Kidney capillary endothelial cell (primary cell): ENCODE data around the gene PDE4A.
"Not testable (repeated sequence)": the region's sequence is repeated elsewhere in the genome, so short reads cannot be mapped to it uniquely, and the experiment has no call there.

Experiments used
- DNase-seq: peaks from one replicate; pipeline ENCODE4 v3.0.0-alpha.2; 2018; ENCODE audit warnings: low spot score

The PDE4A gene

DNA sequence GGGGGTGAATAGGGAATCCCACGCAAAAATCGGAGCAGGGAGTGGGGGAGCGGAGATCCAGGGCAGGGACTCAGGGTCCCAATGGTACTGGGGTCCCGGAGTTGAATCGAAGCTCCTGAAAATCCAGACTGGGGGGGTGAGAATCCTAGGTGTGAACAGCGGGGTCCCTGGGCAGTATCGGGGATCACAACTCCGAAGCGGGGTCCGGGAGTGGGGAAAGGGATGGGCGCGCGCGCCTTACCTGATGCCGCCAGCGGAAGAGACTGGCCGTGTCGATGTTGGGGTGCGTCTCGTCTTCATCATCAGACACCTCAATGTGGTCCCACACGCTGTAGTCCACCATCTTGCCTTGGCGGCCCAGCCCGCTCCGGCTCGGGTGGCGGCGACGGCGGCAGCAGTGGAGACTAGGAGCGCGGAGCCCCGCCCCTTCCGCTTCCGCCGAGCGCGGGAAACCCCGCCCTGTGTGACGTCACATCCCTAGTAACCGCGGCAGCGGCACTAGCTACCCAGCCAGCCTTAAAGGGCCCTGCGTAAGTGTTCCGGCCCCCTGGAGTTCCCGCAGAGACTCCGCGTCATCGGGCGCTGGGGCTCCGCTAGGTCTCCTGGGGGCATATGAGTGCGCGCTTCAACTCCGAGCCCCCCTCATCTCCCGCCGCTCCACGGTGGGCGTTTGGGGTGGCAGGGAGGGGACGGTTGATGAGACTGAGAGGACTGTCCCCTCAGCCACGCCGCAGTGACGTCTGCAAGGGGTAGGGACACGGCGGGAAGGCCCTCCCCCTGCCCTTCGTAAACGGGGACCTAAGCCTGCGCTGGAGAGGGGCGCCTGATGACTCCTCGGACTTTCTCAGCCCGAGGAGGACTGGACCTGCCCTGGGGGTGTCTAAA lies 17.0 kb upstream of the PDE4A start, which contains the start of gene CDC37:
TSS of gene CDC37 (minus strand) at position 406 of the 885 bp plus-strand sequence. CDS start at position 343, 63 bp downstream.
- DNase-seq = peak; percentile 93

GRCh38 chr19:10404888-10405820 lies 15.2 kb upstream of the PDE4A start:
- DNase-seq = no peak

- DNase-seq = no peak
Observed at GRCh38 chr19:10406191-10406590, 14.1 kb upstream of the PDE4A start.

GRCh38 chr19:10407096-10407495 lies 13.2 kb upstream of the PDE4A start:
- DNase-seq = no peak

DNA sequence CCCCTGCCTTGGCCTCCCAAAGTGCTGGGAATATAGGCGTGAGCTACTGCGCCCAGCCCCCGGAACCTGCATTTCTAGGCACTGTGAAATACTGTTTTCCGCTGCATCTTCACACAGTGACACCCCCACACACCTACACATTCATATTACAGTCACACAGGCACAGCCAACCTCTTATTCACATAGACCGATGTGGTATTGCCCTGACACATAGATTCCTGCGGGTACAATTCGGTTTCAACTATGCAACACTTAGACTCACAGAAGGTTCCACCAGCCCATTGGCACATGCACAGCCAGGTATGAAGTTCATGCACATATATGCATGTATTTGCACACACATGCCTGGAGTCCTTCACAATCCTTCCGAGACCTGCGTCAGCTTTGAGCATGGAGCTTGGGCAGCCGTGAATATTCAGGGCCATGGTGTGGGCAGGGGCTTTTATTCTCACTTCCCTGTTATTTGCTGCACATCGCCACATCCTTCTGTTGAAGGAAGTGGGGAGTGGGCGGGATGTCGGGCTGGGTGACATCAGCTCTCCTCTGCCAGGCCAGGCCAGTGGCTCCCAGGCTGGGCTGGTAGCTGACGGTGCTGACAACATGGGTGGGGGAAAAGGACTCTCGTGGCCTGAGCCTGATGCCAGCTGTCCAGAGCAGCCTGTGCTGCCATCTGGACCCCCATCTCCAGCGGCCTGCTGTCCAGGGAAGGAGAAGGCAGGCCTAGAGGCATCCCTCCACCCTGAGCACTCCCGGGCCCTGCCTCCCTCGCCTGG lies 11.6 kb upstream of the PDE4A start:
- DNase-seq = no peak

DNA sequence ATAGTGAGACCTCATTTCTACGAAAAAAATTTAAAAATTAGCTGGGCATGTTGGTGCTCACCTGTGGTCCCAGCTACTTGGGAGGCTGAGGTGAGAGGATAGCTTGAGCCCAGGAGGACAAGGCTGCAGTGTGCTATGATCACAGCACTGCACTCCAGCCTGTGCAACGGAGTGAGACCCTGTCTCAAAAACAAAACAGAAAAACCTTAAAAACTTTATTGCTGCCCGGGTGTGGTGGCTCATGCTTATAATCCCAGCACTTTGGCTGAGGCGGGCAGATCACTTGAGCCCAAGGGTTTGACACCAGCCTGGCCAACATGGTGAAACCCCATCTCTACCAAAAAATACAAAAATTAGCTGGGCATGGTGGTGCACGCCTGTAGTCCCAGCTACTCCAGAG lies 9.1 kb upstream of the PDE4A start:
- not testable (repeated sequence) for DNase-seq

DNA sequence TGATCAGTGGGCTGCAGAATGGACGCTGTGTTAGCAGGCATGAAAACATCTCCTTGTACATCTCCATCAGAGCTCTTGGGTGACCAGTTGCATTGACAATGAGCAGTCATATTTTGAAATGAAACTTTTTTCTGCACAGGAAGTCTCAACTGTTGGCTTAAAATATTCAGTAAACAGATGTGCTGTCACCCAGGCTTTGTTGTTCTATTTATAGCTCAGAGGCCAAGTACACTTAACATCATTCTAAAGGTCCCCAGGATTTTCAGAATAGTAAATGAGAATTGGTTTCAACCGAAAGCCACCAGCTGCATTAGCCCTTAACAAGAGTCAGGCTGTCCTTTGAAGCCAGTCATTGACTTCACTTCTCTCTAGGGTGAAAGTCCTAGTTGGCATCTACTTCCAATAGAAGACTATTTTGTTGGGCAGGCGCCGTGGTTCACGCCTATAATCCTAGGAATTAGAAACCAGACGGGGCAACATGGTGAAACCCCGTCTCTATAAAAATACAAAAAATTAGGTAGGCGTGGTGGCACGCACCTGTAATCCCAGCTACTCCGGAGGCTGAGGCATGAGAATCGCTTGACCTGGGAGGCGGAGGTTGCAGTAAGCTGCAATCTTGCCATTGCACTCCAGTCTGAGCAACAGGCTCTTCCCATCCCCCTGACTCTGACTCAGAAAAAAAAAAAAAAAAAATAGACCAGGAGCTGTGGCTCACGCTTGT lies 7.9 kb upstream of the PDE4A start:
- DNase-seq = no peak

DNA sequence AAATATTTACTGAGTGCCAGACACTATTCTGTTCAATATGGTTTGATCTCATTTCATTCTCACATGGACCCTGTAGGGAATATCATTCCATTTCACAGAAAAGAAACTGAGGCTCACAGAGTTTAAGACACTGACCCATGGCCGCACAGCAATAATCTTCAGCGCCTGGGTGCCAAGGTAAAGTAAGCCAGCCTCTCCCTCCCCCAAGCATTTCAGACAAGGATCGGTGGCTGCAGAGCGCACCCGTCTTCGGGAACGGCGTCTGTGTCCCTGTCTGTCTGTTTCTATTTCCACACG lies 4.3 kb upstream of the PDE4A start:
- DNase-seq = no peak

DNA sequence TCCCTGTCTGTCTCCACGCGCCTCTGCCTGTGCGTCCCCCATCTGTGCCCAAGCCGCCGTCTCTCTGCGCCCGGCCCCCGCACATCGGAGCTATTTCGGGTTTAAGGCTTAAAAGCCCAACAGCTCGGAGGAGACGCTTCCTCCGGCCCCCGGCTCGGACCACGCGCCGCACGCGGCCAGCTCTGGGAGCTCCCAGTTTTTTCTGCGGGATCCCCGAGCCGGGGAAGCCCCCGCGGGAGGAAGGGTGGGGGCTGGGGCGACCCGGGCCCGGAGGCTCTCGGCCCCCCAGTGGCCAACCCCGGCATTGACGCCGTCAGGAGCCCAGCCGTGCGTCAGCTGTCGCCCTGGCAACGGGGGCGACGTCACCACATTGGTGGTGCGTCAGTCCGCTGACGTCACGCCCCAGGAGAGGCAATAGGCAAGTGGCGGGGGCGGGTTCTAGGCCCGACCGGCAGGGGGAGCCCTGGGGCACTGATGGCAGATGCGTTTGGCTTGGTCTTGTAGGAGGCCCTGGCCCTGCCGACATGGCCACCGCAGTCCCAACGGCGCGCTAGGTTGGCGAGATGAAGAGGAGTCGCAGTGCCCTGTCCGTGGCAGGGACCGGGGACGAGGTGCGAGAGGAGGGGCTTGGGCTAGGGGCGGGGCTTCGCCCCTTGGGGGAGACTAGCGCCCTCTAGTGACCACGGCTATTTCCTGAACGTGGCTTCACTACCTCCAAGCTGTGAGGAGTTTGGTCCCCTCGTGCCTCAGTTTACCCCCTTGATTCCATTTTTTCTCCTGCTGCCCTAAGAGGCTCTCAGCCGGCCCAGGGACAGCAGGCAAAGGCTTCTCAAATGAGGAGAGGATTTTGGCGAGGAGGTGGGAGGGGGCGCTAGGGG lies 3.7 kb upstream of the PDE4A start:
- peak; percentile 79 for DNase-seq

DNA sequence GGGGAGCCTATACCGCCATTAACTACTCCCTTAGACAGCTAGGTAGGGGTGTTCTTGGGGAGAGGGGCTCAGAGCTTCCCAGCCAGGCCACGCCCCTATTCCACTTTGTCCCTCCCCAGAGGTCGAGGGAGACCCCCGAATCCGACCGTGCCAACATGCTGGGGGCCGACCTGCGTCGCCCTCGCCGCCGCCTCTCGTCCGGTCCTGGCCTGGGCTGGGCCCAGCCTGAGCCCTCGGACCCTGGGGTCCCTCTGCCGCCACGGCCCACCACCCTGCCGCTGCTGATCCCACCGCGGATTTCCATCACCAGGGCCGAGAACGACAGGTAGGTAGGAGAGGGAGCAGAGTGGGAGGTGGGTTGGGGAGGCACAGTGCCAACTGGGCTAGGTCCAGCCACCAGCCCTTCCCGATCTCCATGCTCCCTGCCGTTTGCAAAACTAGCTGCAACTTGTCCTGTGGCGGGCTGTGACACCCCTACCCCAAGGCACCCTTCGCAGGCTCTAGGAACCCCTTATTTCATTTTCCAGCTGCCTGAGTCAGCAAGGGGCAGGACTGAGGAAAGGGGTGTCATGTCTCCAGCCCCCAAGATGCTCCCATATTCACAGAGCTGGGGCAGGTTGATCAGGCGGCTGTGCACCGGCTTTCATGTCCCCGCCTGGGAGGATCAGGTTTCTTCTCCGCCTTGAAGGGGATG lies 2.6 kb upstream of the PDE4A start:
- no peak for DNase-seq

DNA sequence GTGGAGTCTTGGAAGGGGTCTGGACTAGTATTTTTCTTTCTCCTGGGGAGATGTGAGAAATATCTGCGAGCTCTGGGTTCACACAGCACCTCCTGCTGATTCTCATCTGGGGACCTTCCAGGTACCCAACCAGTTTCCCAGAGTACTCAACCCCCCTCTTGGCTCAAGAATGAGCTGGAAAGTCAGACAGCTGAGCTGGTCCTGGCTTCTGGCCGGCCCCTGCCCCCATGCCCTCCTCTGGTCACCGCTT lies 2.2 kb upstream of the PDE4A start:
- DNase-seq = no peak

DNA sequence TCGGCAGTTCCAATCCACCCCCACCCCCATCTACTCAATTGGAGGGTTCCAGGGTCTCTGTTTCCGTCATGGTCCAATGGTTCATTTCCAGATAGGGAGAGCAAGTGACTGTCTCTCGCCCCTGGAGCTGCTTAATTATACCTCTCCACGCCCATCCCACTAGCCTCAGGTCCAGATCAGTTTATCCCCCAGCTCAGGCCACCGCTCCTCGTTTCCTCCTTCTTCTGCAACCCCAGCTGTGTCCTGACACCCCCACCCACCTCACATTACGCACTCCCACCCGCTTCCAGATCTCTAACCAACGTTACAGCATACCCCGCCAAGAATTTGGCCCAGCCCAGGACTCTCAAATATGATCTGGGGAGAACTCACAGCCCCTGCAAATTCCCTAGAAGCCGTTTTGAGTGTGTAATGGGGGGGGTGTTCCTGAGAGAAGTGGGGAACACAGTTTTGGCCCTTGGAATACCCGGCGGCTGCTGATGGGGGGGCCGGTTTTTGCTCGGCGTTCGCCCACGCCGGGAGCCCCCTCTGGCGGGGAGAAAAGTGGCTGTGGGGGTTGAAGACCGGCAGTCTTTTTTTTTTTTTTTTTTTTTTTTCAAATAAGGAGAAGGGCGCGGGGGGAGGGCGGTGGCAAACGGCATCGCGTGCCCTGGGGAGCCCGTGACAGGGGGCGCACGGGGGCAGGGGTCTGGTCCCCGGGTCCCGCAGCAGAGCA lies 1.7 kb upstream of the PDE4A start:
- no peak for DNase-seq

- no peak for DNase-seq
Observed at GRCh38 chr19:10419200-10419645, 1.1 kb upstream of the PDE4A start.

DNA sequence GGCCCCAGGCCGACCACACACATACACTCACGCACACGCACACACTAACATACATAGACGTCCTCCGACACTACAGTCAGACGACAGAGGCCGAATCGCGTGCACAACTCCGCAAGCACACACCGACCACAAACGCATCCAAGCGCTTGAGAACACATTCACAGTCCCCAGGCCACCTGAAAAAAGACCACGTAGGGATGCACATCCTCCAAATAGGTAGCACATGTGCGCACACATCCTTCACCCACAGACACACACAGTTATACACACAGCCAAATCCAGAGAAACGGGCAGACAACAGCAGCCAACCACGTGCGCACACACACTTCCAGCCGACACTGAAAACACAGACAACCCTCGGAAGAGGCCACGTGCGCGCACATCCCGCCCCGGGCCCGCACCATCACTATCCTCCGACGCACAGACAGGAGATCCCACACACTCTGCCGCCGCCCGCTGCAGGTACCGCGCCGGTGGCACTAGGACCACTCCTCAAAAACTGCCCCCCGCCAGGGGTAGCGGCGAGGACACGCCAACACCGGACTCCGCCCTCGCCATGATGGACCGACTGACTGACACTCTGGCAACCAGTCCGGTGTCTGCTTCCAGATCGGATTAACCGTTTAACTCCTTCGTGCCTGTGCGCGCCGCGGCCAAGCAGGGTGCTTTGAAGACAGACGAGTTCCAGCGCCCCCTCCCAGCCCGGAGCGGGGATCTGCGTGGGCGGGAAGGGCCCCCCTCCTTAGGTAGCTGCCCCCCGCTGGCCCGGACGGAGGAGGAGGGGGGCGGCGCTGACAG lies 493 bp upstream of the PDE4A start:
- no peak for DNase-seq

DNA sequence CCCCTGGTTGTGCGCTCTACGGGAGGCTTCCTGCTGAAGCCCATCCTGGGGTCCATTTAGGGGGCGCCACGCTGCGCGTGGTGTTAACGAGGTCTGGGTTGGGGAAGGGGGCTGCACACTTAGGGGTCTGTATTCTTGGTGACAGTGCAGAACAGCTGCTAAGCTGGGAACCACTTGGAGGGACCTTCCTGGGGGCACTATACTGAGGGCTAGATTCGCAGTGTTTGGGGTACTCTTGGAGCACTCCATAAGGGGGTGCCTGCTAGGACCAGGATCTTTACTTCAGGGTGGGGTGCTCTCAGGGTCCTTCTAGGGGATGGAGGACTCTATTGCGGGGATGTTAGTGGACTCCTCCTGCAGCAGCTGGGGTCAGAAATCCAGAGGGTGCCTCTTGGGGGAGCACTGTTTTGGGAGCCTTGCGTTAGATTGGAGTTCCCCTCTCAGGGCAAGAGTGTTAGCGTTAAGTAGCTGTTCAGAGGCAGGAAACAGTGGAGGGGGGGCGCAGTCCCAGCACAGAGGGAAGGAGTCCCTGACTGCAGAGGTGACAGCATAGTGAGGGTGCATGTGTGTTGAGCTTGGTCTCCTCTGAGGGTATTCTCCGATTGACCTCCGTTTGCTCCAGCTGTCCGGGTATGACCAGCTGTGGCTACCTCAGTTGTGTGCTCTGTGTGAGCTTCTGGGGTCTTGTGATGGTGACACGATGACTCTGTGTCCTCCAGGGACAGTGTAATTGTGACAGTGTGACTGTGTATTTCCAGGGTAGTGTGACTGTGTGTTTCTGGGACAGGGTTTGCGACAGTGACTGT lies 1.1 kb downstream of the PDE4A start:
- DNase-seq = no peak

DNA sequence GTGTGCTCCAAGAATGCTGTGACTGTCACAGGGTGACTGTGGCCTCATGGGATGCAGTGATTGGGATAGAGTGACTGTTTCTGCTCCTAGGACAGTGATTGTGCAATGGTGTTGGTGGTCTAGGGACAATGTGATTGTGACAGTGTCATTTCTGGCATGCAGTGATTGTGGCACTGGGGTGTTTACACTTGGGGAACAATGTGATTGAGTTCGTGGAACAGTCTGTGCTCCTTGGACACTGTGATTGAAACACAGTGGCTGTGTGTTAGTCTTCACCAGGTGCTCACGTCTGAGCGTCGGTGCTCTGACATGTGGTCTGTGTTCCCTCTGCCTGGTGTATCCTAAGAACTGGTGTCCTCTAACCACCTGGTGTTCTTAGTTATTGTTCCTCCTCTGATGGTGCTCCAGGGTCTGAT lies 1.7 kb downstream of the PDE4A start:
- DNase-seq = no peak

DNA sequence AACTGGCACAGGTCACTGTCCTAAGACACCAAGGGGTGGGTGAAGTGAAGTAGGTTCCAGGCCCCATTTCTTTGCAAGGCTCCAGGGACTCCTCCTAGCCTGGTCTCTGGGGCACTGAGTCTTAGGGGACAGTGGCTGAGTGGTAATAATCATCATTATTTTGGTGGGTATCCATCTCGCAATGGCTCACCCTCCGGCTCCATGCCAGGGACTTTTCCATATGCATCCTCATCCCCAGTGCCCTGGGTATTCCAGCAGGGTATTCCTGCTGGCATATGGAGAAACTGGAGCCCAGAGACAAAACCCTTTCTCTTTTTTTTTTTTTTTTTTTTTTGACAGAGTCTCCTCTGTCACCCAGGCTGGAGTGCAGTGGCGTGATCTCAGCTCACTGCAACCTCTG lies 2.5 kb downstream of the PDE4A start:
- DNase-seq = no peak
